Endothelial cell (in vitro differentiated cells): ENCODE measurements around the gene ANKRD17. TPM values are rescaled to one million over a fixed set of nuclear protein-coding genes. Genes with fewer than 3 reads are reported as not detected.

ENCODE experiments used
- DNase-seq: peaks from one replicate; pipeline ENCODE4 v3.0.0; 2021; ENCODE audit warnings: low spot score
- H3K27ac Mint-ChIP-seq: one replicate; pipeline ENCODE4 v1.8.0; 2021; ENCODE audit warnings: mixed read lengths, inconsistent platforms; ENCODE audit not compliant: unreplicated experiment
- H3K27me3 Mint-ChIP-seq: one replicate; pipeline ENCODE4 v1.8.0; 2021; ENCODE audit warnings: mild to moderate bottlenecking, moderate library complexity, mixed read lengths, inconsistent platforms; ENCODE audit not compliant: unreplicated experiment
- H3K36me3 Mint-ChIP-seq: one replicate; pipeline ENCODE4 v1.8.0; 2021; ENCODE audit warnings: mild to moderate bottlenecking, low read depth, mixed read lengths, inconsistent platforms; ENCODE audit not compliant: unreplicated experiment
- H3K4me1 Mint-ChIP-seq: one replicate; pipeline ENCODE4 v1.8.0; 2021; ENCODE audit warnings: mild to moderate bottlenecking, mixed read lengths, inconsistent platforms; ENCODE audit not compliant: unreplicated experiment
- H3K4me3 Mint-ChIP-seq: one replicate; pipeline ENCODE4 v1.8.0; 2021; ENCODE audit warnings: mild to moderate bottlenecking, mixed read lengths, inconsistent platforms; ENCODE audit not compliant: unreplicated experiment
- H3K9me3 Mint-ChIP-seq: one replicate; pipeline ENCODE4 v1.8.0; 2021; ENCODE audit warnings: mixed read lengths, inconsistent platforms; ENCODE audit not compliant: unreplicated experiment
- total RNA-seq: library from RNA; stranded (reverse); fragmentation: NEBNext Ultra II Directional; extraction: Animal tissue kit (Norgen Biotek cat#: 25700); gene quantifications from one replicate; pipeline ENCODE4 v1.2.1, GENCODE V29; 2021; ENCODE audit not compliant: unreplicated experiment
- TF ChIP-seq, protein P1 (sequence below): fragments of 200-600 bp; sonication (generic); IDR thresholded peaks from one replicate; pipeline ENCODE4 v1.5.0; 2021; ENCODE audit warnings: antibody characterized with exemption; ENCODE audit not compliant: unreplicated experiment

Gene ANKRD17
- total RNA-seq, 1 donor from 2014 or later = 61.8 TPM

DNA sequence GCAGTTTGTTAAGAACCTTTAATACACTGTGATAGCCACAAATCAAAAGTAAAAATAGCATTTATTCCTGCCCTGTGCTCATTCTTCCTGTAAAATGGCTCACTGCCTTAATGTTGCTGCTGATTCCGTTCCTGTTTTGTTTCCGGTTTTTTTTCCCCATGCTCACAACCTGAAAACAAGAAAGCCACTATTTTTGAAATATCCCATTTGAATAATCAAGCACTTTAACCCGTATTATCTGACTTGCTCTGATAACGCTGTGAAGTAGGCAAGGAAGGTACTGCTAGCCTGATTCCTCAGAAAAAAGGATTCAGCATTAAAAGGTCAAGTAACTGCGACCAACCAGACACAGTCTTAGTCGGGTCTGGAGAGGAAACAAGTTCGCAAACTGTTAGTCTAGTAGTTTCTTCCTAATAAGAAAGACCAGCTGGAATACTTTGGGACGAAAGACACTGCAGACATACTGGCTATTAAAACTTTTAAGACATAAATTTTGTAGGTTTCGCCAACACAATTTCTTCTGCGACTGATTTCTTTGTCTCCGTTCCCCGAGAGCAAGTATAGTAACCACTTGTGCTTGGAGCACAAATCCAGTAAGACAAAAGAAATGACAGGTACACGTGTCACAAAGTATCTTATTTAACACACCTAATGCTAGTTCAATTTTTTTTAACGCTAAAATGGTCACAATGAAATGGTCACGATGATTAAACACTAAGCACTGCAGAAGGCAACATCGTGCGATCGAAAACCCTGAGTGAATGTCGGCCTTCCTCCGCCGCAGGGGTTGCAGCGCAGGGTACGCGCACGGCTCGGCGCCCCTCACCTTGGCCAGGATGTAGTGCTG is 189.9 kb downstream of the ANKRD17 start:
- peak overlapping the region; percentile 99 for H3K27ac Mint-ChIP-seq
- peaks cover 9% of the 10 kb centered on the region for H3K36me3 Mint-ChIP-seq
- peaks cover 9% of the 10 kb centered on the region for H3K27me3 Mint-ChIP-seq
- DNase-seq = peak; percentile 7
- H3K4me3 Mint-ChIP-seq = peak overlapping the region; percentile 94
- TF ChIP-seq, protein P1, sequence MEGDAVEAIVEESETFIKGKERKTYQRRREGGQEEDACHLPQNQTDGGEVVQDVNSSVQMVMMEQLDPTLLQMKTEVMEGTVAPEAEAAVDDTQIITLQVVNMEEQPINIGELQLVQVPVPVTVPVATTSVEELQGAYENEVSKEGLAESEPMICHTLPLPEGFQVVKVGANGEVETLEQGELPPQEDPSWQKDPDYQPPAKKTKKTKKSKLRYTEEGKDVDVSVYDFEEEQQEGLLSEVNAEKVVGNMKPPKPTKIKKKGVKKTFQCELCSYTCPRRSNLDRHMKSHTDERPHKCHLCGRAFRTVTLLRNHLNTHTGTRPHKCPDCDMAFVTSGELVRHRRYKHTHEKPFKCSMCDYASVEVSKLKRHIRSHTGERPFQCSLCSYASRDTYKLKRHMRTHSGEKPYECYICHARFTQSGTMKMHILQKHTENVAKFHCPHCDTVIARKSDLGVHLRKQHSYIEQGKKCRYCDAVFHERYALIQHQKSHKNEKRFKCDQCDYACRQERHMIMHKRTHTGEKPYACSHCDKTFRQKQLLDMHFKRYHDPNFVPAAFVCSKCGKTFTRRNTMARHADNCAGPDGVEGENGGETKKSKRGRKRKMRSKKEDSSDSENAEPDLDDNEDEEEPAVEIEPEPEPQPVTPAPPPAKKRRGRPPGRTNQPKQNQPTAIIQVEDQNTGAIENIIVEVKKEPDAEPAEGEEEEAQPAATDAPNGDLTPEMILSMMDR = no peak
- peaks cover 15% of the 10 kb centered on the region for H3K4me1 Mint-ChIP-seq
- H3K9me3 Mint-ChIP-seq = no peaks in the 10 kb centered on the region

DNA sequence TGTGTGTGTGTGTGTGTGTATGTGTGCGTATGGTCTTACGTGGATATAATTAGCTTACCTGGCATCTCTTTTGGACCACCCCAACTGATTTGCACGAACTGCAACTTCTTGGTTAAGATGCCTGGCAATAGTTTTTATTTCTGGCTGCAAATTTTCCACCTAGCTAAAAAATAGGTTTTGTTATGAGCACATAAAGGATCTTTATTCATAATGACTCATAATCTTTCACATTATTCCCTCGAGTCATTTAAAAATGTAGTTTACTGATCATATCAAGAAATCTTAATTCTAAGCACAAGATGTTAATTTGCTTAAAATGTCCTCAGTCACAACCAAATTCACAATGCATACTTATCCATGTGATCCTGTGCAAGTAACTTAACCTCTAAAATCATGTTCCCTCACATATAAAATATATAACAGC is 190.6 kb downstream of the ANKRD17 start:
- Mint-ChIP-seq H3K9me3 (no peaks in the 10 kb centered on the region), H3K27me3 (peaks cover 9% of the 10 kb centered on the region), H3K27ac (peak overlapping the region; percentile 99), H3K4me1 (peaks cover 15% of the 10 kb centered on the region), H3K4me3 (peak overlapping the region; percentile 94), H3K36me3 (peaks cover 9% of the 10 kb centered on the region)
- DNase-seq = no peak
- TF ChIP-seq, protein P1 = no peak

DNA sequence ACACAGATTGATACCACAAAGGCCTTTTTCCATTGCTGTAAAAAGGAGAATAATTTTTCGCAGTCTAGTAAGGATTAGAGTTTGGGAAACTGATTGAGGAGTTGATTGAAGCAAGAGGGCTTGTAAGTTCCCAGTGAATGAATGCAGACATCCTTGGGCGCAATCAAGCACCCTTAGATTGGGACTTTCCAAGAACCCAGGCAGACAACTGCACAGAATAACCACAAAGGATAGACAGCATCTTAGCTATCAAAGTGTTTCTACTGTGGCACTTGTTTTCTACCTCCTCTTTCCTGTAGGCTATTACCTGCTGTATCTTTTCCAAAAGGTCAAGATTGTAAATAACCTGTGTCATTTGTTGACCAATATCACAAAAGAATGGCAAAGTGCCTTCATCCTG is 191.7 kb downstream of the ANKRD17 start:
- H3K27ac Mint-ChIP-seq = no peak overlapping the region
- H3K4me3 Mint-ChIP-seq = no peak overlapping the region
- peaks cover 9% of the 10 kb centered on the region for H3K36me3 Mint-ChIP-seq
- DNase-seq = no peak
- TF ChIP-seq, protein P1 = no peak
- H3K27me3 Mint-ChIP-seq = peaks cover 9% of the 10 kb centered on the region
- peaks cover 15% of the 10 kb centered on the region for H3K4me1 Mint-ChIP-seq
- H3K9me3 Mint-ChIP-seq = no peaks in the 10 kb centered on the region

DNA sequence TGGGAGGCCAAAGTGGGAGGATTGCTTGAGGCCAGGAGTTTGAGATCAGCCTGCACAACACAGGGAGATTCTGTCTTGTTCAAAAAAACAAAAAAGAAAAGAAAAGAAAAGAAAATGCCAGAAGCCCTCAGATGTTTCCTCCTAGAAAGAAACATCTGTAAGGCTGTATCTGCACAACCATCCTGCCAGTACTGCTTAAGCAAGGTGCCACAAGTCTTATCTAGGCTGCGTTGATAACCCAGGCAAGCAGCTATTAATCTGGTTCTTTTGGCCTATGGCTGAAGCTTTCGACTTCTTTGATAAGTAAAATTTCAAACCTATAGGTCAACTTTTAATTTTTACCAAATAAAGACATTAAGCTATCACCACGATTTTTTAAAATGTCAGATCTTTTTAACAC is 192.2 kb downstream of the ANKRD17 start:
- H3K9me3 Mint-ChIP-seq = no peaks in the 10 kb centered on the region
- H3K27me3 Mint-ChIP-seq = peaks cover 9% of the 10 kb centered on the region
- peaks cover 15% of the 10 kb centered on the region for H3K4me1 Mint-ChIP-seq
- H3K4me3 Mint-ChIP-seq = peak overlapping the region; percentile 1
- peak overlapping the region; percentile 75 for H3K27ac Mint-ChIP-seq
- peaks cover 9% of the 10 kb centered on the region for H3K36me3 Mint-ChIP-seq
- TF ChIP-seq, protein P1 = no peak
- DNase-seq = no peak

DNA sequence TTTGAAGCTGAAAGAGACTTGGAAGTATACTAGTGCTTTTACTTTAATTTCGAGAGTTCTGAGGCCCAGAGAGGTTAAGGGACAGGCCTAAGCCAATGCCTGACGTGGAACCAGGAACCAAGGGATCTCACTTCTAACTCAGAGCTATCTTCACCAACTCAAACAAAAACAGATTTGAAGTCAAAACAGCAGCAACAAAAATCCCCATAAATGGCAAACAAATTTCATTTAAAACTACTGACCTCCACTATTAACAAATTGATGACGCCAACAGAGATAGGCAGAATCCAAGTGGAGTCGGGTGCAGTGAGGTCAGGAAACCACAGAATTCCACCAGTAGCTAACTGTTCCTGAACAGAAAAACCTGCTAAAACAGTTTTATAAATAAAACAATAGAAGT is 194.1 kb downstream of the ANKRD17 start:
- H3K36me3 Mint-ChIP-seq = peaks cover 13% of the 10 kb centered on the region
- no peaks in the 10 kb centered on the region for H3K9me3 Mint-ChIP-seq
- DNase-seq = no peak
- H3K27me3 Mint-ChIP-seq = peaks cover 3% of the 10 kb centered on the region
- no peak overlapping the region for H3K4me3 Mint-ChIP-seq
- H3K27ac Mint-ChIP-seq = no peak overlapping the region
- peaks cover 12% of the 10 kb centered on the region for H3K4me1 Mint-ChIP-seq
- TF ChIP-seq, protein P1 = no peak
